ENCODE measurements around the gene EMC8.

DNA sequence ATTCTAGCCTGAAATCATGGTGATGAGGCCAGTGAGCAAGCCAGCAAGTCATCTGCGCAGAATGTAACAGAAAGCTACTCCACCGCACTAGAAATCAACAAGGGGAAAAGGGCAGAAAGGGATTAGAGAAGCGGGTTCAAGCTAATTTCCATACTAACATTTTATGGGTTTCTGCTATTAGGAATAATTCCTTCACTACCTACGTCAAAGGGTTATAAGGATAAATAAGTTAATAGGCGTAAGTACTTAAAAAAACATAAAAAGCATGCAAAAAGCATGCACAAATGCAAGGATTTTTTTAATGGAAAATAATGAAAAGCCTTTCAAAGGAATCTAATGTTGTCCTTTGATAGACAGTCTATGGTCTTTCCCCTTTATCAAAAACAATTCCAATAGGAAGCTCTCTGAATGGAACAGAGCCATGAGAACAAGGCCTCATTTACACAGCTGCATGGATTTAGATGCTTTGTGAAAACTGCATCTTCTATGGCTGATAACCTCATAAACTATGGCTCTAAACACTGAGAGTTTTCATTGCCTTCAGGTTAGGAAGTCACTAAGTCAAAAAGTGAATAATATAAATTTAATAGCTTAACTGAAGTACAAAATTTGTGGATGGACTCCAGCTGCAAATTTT is 5.6 kb downstream of the EMC8 start:
- TF ChIP-seq, protein P1, sequence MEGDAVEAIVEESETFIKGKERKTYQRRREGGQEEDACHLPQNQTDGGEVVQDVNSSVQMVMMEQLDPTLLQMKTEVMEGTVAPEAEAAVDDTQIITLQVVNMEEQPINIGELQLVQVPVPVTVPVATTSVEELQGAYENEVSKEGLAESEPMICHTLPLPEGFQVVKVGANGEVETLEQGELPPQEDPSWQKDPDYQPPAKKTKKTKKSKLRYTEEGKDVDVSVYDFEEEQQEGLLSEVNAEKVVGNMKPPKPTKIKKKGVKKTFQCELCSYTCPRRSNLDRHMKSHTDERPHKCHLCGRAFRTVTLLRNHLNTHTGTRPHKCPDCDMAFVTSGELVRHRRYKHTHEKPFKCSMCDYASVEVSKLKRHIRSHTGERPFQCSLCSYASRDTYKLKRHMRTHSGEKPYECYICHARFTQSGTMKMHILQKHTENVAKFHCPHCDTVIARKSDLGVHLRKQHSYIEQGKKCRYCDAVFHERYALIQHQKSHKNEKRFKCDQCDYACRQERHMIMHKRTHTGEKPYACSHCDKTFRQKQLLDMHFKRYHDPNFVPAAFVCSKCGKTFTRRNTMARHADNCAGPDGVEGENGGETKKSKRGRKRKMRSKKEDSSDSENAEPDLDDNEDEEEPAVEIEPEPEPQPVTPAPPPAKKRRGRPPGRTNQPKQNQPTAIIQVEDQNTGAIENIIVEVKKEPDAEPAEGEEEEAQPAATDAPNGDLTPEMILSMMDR (IDR thresholded peaks at IDR 0.05): no peak
- TF ChIP-seq POLR2A (IDR thresholded peaks at IDR 0.05) (no peak), POLR2AphosphoS5 (IDR thresholded peaks at IDR 0.05) (no peak)

Measured in breast epithelium (tissue), 3 donors.